ENCODE data around the gene ATP8A2. TPM values are rescaled to one million over a fixed set of nuclear protein-coding genes. Genes with fewer than 3 reads are reported as not detected.

ATP8A2 gene
- total RNA-seq, 4 donors from 2014 or later, result 0.13 to 0.29 (median 0.24) TPM

GRCh38 chr13:25722893-25723292 is 351.1 kb downstream of the ATP8A2 start:
- no peak for TF ChIP-seq POLR2A (IDR thresholded peaks at IDR 0.05)
- no peak for TF ChIP-seq CTCF (IDR thresholded peaks at IDR 0.05)
- no peaks in the 10 kb centered on the region for H3K27me3 ChIP-seq
- no peaks in the 10 kb centered on the region for H3K9me3 ChIP-seq
- H3K4me1 ChIP-seq, result no peaks in the 10 kb centered on the region
- H3K36me3 ChIP-seq, result no peaks in the 10 kb centered on the region
- DNase-seq, result no peak
- WGBS, 2 donors, result 89 to 92% methylated on average over 1 of the region's 1 CpG
- H3K27ac ChIP-seq, result no peak overlapping the region
- no peak overlapping the region for H3K4me3 ChIP-seq (replicated peaks in 1 of 3)
- intact Hi-C loops (cut with DNase I), result no loop called here

- intact Hi-C loops (cut with DNase I), result no loop called here
- Histone ChIP-seq H3K27ac (no peak overlapping the region), H3K4me3 (replicated peaks in 1 of 3) (no peak overlapping the region), H3K4me1 (no peaks in the 10 kb centered on the region), H3K27me3 (no peaks in the 10 kb centered on the region), H3K9me3 (no peaks in the 10 kb centered on the region), H3K36me3 (no peaks in the 10 kb centered on the region)
- no peak for TF ChIP-seq CTCF (IDR thresholded peaks at IDR 0.05)
- no peak for TF ChIP-seq POLR2A (IDR thresholded peaks at IDR 0.05)
- no peak for DNase-seq
- WGBS, 2 donors, result 86 to 92% methylated on average over 3 of the region's 3 CpGs
Observed at GRCh38 chr13:25725104-25725503, 353.3 kb downstream of the ATP8A2 start.

- TF ChIP-seq POLR2A (IDR thresholded peaks at IDR 0.05), result no peak
- TF ChIP-seq CTCF (IDR thresholded peaks at IDR 0.05), result no peak
- Histone ChIP-seq H3K27ac (no peak overlapping the region), H3K4me1 (no peaks in the 10 kb centered on the region), H3K9me3 (no peaks in the 10 kb centered on the region), H3K27me3 (no peaks in the 10 kb centered on the region), H3K4me3 (replicated peaks in 1 of 3) (no peak overlapping the region), H3K36me3 (no peaks in the 10 kb centered on the region)
- intact Hi-C loops (cut with DNase I), result no loop called here
- no peak for DNase-seq
- 69 to 78% methylated on average over 6 of the region's 6 CpGs for WGBS, 2 donors
Observed at GRCh38 chr13:25727250-25727649, 355.5 kb downstream of the ATP8A2 start.

GRCh38 chr13:25727810-25728209 is 356.0 kb downstream of the ATP8A2 start:
- H3K9me3 ChIP-seq, result no peaks in the 10 kb centered on the region
- H3K4me3 ChIP-seq (replicated peaks in 1 of 3), result no peak overlapping the region
- no peaks in the 10 kb centered on the region for H3K27me3 ChIP-seq
- H3K36me3 ChIP-seq, result no peaks in the 10 kb centered on the region
- TF ChIP-seq POLR2A (IDR thresholded peaks at IDR 0.05) (no peak), CTCF (IDR thresholded peaks at IDR 0.05) (no peak)
- H3K4me1 ChIP-seq, result no peaks in the 10 kb centered on the region
- WGBS, 2 donors, result 78 to 87% methylated on average over 8 of the region's 8 CpGs
- intact Hi-C loops (cut with DNase I), result no loop called here
- no peak for DNase-seq
- H3K27ac ChIP-seq, result no peak overlapping the region

DNA sequence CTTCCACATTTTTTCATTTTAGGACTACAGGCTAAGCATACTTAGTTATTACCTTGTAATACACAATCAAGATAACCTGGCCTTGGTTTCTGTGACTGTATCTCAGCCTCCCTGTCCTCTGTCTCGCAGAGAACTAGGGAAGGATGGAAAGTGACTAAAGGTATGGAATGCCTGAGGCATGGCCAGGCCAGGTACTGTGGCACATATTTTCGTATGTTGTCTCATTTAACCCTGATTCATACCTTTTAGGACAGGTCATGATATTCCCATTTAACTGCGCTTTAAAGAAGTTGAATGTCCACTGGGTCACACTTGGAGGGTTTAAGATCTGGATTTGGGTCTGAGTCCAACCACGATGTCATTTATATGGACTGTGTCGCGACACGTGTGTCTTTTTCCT is 357.4 kb downstream of the ATP8A2 start:
- Histone ChIP-seq H3K27me3 (no peaks in the 10 kb centered on the region), H3K4me1 (no peaks in the 10 kb centered on the region), H3K36me3 (no peaks in the 10 kb centered on the region), H3K9me3 (no peaks in the 10 kb centered on the region), H3K4me3 (replicated peaks in 1 of 3) (no peak overlapping the region), H3K27ac (no peak overlapping the region)
- TF ChIP-seq POLR2A (IDR thresholded peaks at IDR 0.05) (no peak), CTCF (IDR thresholded peaks at IDR 0.05) (no peak)
- intact Hi-C loops (cut with DNase I), result no loop called here
- DNase-seq, result no peak
- WGBS, 2 donors, result 82 to 94% methylated on average over 7 of the region's 7 CpGs
